BLaER1 (cell line): ENCODE results near the gene ATP2A2.

ENCODE experiments used
- H3K27ac ChIP-seq: shearing (Covaris generic); formaldehyde crosslinking; 2 replicates; pipeline ENCODE4 v1.8.1; 2022
- H3K27me3 ChIP-seq: shearing (Covaris generic); formaldehyde crosslinking; 2 replicates; pipeline ENCODE4 v1.8.1; 2022
- H3K36me3 ChIP-seq: shearing (Covaris generic); formaldehyde crosslinking; 2 replicates; pipeline ENCODE4 v1.8.1; 2022
- H3K4me1 ChIP-seq: shearing (Covaris generic); formaldehyde crosslinking; 2 replicates; pipeline ENCODE4 v1.8.1; 2022
- H3K4me2 ChIP-seq: shearing (Covaris generic); formaldehyde crosslinking; 2 replicates; pipeline ENCODE4 v1.8.1; 2022
- H3K4me3 ChIP-seq: shearing (Covaris generic); formaldehyde crosslinking; 2 replicates; pipeline ENCODE4 v1.8.1; 2022
- H3K9ac ChIP-seq: shearing (Covaris generic); formaldehyde crosslinking; 2 replicates; pipeline ENCODE4 v1.8.1; 2022
- H3K9me3 ChIP-seq: shearing (Covaris generic); formaldehyde crosslinking; 2 replicates; pipeline ENCODE4 v1.8.1; 2022
- H4K20me1 ChIP-seq: shearing (Covaris generic); formaldehyde crosslinking; 2 replicates; pipeline ENCODE4 v1.8.1; 2022
- Cebpa-rat ChIP-seq: shearing (Covaris generic); IDR thresholded peaks from 2 replicates; pipeline ENCODE4 v1.8.1; 2022

ATP2A2 gene

GRCh38 chr12:110340706-110341105, 59.7 kb downstream of the ATP2A2 start:
- Histone ChIP-seq H3K27ac (no peak overlapping the region), H3K4me1 (peaks cover 23% of the 10 kb centered on the region), H3K9me3 (no peaks in the 10 kb centered on the region), H3K9ac (no peak overlapping the region), H3K4me3 (no peak overlapping the region), H3K4me2 (no peak overlapping the region), H3K27me3 (no peaks in the 10 kb centered on the region), H4K20me1 (peaks cover 49% of the 10 kb centered on the region), H3K36me3 (peaks cover 100% of the 10 kb centered on the region)
- no peak for TF ChIP-seq Cebpa-rat

- Histone ChIP-seq H3K9me3 (no peaks in the 10 kb centered on the region), H4K20me1 (peaks cover 35% of the 10 kb centered on the region), H3K9ac (no peak overlapping the region), H3K27me3 (no peaks in the 10 kb centered on the region), H3K4me1 (peaks cover 35% of the 10 kb centered on the region), H3K27ac (no peak overlapping the region), H3K36me3 (peaks cover 99% of the 10 kb centered on the region), H3K4me2 (no peak overlapping the region), H3K4me3 (no peak overlapping the region)
- no peak for TF ChIP-seq Cebpa-rat
Observed at GRCh38 chr12:110342157-110342556, 61.1 kb downstream of the ATP2A2 start.

GRCh38 chr12:110343114-110343513, 62.1 kb downstream of the ATP2A2 start:
- Histone ChIP-seq H3K36me3 (peaks cover 99% of the 10 kb centered on the region), H3K4me2 (no peak overlapping the region), H3K4me3 (no peak overlapping the region), H3K9me3 (no peaks in the 10 kb centered on the region), H4K20me1 (peaks cover 26% of the 10 kb centered on the region), H3K27ac (no peak overlapping the region), H3K27me3 (no peaks in the 10 kb centered on the region), H3K9ac (no peak overlapping the region), H3K4me1 (peaks cover 45% of the 10 kb centered on the region)
- TF ChIP-seq Cebpa-rat: no peak

GRCh38 chr12:110343736-110344555, 62.9 kb downstream of the ATP2A2 start:
- H3K27ac ChIP-seq: 0 out of 2 replicates have a peak overlapping the region, but pooled peaks have one; percentile 15
- no peaks in the 10 kb centered on the region for H3K9me3 ChIP-seq
- H3K9ac ChIP-seq: no peak overlapping the region
- peaks cover 19% of the 10 kb centered on the region for H4K20me1 ChIP-seq
- H3K4me3 ChIP-seq: no peak overlapping the region
- peaks cover 98% of the 10 kb centered on the region for H3K36me3 ChIP-seq
- H3K4me2 ChIP-seq: 0 out of 2 replicates have a peak overlapping the region, but pooled peaks have one; percentile 74
- no peak for TF ChIP-seq Cebpa-rat
- H3K4me1 ChIP-seq: peaks cover 53% of the 10 kb centered on the region
- no peaks in the 10 kb centered on the region for H3K27me3 ChIP-seq

- Histone ChIP-seq H3K27me3 (no peaks in the 10 kb centered on the region), H3K36me3 (peaks cover 95% of the 10 kb centered on the region), H3K4me1 (peaks cover 60% of the 10 kb centered on the region), H4K20me1 (peaks cover 20% of the 10 kb centered on the region), H3K27ac (no peak overlapping the region; the same call in 1 of the 2 replicates), H3K4me2 (peak overlapping the region; percentile 74), H3K9ac (no peak overlapping the region; the same call in 1 of the 2 replicates), H3K4me3 (no peak overlapping the region), H3K9me3 (no peaks in the 10 kb centered on the region)
- no peak for TF ChIP-seq Cebpa-rat
Observed at GRCh38 chr12:110344657-110345056, 63.6 kb downstream of the ATP2A2 start.

GRCh38 chr12:110345176-110345661, 64.2 kb downstream of the ATP2A2 start:
- peak; percentile 66 for TF ChIP-seq Cebpa-rat
- peak overlapping the region; percentile 63 for H3K27ac ChIP-seq
- H3K4me3 ChIP-seq: no peak overlapping the region
- no peaks in the 10 kb centered on the region for H3K9me3 ChIP-seq
- peak overlapping the region; percentile 32; the same call in 1 of the 2 replicates for H3K9ac ChIP-seq
- peak overlapping the region; percentile 74 for H3K4me2 ChIP-seq
- peaks cover 89% of the 10 kb centered on the region for H3K36me3 ChIP-seq
- H3K4me1 ChIP-seq: peaks cover 66% of the 10 kb centered on the region
- no peaks in the 10 kb centered on the region for H3K27me3 ChIP-seq
- H4K20me1 ChIP-seq: peaks cover 20% of the 10 kb centered on the region

- H3K4me3 ChIP-seq: no peak overlapping the region
- H3K27me3 ChIP-seq: no peaks in the 10 kb centered on the region
- H3K36me3 ChIP-seq: peaks cover 85% of the 10 kb centered on the region
- no peak for TF ChIP-seq Cebpa-rat
- peak overlapping the region; percentile 74 for H3K4me2 ChIP-seq
- no peak overlapping the region for H3K9ac ChIP-seq
- H4K20me1 ChIP-seq: peaks cover 20% of the 10 kb centered on the region
- H3K9me3 ChIP-seq: no peaks in the 10 kb centered on the region
- H3K4me1 ChIP-seq: peaks cover 73% of the 10 kb centered on the region
- peak overlapping the region; percentile 63; the same call in 1 of the 2 replicates for H3K27ac ChIP-seq
Observed at GRCh38 chr12:110345963-110346362, 64.9 kb downstream of the ATP2A2 start.

GRCh38 chr12:110347767-110348166, 66.7 kb downstream of the ATP2A2 start:
- Histone ChIP-seq H3K9me3 (no peaks in the 10 kb centered on the region), H3K4me1 (peaks cover 80% of the 10 kb centered on the region), H4K20me1 (peaks cover 20% of the 10 kb centered on the region), H3K4me2 (peak overlapping the region; percentile 90), H3K36me3 (peaks cover 71% of the 10 kb centered on the region), H3K27me3 (no peaks in the 10 kb centered on the region), H3K27ac (peak overlapping the region; percentile 80), H3K4me3 (no peak overlapping the region), H3K9ac (peak overlapping the region; percentile 59; the same call in 1 of the 2 replicates)
- no peak for TF ChIP-seq Cebpa-rat

GRCh38 chr12:110348431-110349059, 67.5 kb downstream of the ATP2A2 start:
- Histone ChIP-seq H3K27ac (peak overlapping the region; percentile 80), H3K4me1 (peaks cover 86% of the 10 kb centered on the region), H3K9ac (peak overlapping the region; percentile 59), H3K27me3 (no peaks in the 10 kb centered on the region), H3K9me3 (no peaks in the 10 kb centered on the region), H3K36me3 (peaks cover 64% of the 10 kb centered on the region), H3K4me3 (peak overlapping the region; percentile 39), H4K20me1 (peaks cover 18% of the 10 kb centered on the region), H3K4me2 (peak overlapping the region; percentile 90)
- no peak for TF ChIP-seq Cebpa-rat

GRCh38 chr12:110349096-110349495, 68.0 kb downstream of the ATP2A2 start:
- peaks cover 58% of the 10 kb centered on the region for H3K36me3 ChIP-seq
- H3K27ac ChIP-seq: peak overlapping the region; percentile 80
- H3K4me1 ChIP-seq: peaks cover 86% of the 10 kb centered on the region
- H4K20me1 ChIP-seq: peaks cover 13% of the 10 kb centered on the region
- no peaks in the 10 kb centered on the region for H3K27me3 ChIP-seq
- H3K4me2 ChIP-seq: peak overlapping the region; percentile 90
- TF ChIP-seq Cebpa-rat: no peak
- peak overlapping the region; percentile 59 for H3K9ac ChIP-seq
- H3K4me3 ChIP-seq: peak overlapping the region; percentile 39
- H3K9me3 ChIP-seq: no peaks in the 10 kb centered on the region
